T-helper 2 cell treated with Interferon-gamma antibody and Interleukin-4, amounts not matched to agents 100 ng/mL and 5 ng/mL, for 36 hours (primary cell): ENCODE measurements around the gene NAXD. TPM values are rescaled to one million over a fixed set of nuclear protein-coding genes. Genes with fewer than 3 reads are reported as not detected.
"Not testable (repeated sequence)": the region's sequence is repeated elsewhere in the genome, so short reads cannot be mapped to it uniquely, and the experiment has no call there.

Experiments used
- intact Hi-C: fragments of 100-400 bp; cut with micrococcal nuclease; formaldehyde crosslinking; loops from one replicate; pipeline ENCODE4 v1.15.1; 2023
- total RNA-seq: library from RNA; stranded (reverse); gene quantifications from 2 replicates; pipeline ENCODE4 v1.2.3, GENCODE V29; 2022

Gene NAXD
- total RNA-seq, 1 donor from 2014 or later, result 24.6 TPM

GRCh38 chr13:110662777-110663443, 47.6 kb downstream of the NAXD start:
- intact Hi-C loops, result no loop called here

DNA sequence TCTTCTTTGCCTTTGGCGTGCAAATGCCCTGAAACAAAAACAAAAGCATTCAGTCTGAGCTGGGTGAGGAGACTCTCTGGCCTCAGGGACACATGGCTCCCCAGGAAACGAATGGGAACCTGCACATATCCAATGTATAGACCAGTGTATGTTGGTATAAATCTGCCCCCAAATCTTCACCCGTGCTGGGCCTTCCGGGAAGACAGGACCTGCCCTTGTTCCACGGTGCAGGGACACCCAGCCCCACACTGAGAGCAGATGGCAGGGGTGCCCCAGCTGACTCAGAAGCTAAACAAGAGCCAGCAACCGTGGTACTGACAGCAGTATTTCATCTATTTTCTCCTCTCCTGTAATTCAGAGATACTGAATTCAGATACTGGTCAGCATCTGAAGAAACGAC, 48.1 kb downstream of the NAXD start:
- intact Hi-C loops, result no loop called here

DNA sequence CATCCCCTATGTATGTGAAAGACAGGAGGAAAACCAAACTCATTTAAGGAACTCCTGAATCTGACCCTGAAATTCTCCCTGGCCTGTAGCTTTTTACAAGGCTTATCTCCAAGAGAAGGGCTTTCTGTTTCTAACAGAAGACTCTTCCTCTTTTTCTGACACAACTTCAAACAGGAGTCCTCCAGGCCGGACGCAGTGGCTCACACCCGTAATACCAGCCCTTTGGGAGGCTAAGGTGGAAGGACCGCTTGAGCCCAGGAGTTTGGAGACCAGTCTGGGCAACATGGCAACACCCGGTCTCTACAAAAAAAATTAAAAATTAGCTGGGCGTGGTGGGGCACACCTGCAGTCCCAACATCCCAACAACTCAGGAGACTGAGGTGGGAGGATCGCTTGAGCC, 48.7 kb downstream of the NAXD start:
- intact Hi-C loops, result no loop called here

GRCh38 chr13:110664673-110665072, 49.3 kb downstream of the NAXD start:
- intact Hi-C loops, result no loop called here

GRCh38 chr13:110665491-110666254, 50.3 kb downstream of the NAXD start:
- intact Hi-C loops, result no loop called here

- intact Hi-C loops, result no loop called here
Measured at GRCh38 chr13:110666255-110666533, 50.8 kb downstream of the NAXD start.

DNA sequence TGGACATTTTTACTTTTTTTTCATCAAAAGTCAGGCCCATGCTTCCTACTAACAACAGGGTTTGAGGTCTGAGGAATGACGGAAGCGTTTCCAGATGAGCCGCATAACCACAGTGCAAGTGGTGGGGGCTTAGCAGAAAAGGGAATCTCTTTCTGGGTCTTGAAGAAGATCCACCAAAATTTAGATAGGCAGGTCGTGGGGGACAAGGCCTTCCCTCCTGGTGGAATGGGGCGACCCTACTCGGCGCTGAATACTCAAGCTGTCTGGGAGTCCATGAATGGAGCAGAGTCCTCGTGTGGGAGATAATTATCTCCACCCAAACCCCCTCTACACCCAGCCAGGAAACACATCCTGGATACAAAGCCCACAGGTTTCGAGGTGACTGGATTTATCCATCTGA, 53.7 kb downstream of the NAXD start:
- intact Hi-C loops, result no loop called here

DNA sequence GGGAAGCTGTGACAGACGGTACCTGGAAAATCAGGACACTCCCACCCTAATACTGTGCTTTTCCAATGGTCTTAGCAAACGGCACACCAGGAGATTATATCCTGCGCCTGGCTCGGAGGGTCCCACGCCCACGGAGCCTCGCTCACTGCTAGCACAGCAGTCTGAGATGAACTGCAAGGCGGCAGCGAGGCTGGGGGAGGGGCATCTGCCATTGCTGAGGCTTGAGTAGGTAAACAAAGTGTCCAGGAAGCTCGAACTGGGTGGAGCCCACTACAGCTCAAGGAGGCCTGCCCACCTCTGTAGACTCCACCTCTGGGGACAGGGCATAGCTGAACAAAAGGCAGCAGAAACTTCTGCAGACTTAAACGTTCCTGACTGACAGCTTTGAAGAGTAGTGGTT, 54.5 kb downstream of the NAXD start:
- intact Hi-C loops, result not testable (repeated sequence)

DNA sequence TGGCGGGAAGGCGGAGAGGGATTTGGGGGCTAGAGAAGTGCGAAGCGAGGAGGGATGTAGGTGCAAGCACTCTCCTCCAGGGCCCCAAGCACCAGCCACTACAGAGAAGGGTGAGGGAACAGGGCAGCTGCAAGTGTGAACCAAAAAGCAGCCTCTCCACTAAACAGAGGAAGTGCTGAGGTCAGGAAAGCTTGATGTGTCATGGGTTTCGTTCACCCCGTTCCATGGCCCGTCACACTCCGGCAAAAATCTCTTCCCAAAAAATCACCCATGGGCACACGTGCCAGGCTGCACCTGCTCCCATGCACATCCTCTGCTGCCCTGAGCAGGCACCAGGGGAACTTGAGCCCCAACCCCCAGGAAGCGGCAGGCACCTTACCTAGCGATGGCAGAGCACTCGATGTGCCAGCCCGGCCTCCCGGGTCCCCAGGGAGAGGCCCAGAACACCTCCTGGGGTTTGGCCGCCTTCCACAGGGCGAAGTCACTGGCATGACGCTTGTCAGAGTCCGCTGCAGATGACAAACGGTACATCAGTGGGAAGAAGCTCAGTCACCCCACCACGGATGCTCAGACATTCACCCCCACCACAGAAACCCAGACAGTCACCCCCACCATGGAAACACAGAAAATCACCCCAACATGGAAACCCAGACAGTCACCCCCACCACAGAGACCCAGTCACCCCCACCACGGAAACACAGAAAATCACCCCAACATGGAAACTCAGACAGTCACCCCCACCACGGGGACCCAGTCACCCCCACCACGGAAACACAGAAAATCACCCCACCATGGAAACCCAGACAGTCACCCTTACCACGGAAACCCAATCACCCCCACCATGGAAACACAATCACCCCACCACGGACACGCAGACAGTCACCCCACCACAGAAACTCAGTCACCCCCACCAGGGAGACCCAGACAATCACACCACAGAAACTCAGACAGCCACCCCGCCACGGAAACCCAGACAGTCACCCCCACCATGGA, 61.5 kb downstream of the NAXD start:
- intact Hi-C loops, result no loop called here

GRCh38 chr13:110677731-110678545, 62.6 kb downstream of the NAXD start:
- intact Hi-C loops, result no loop called here

DNA sequence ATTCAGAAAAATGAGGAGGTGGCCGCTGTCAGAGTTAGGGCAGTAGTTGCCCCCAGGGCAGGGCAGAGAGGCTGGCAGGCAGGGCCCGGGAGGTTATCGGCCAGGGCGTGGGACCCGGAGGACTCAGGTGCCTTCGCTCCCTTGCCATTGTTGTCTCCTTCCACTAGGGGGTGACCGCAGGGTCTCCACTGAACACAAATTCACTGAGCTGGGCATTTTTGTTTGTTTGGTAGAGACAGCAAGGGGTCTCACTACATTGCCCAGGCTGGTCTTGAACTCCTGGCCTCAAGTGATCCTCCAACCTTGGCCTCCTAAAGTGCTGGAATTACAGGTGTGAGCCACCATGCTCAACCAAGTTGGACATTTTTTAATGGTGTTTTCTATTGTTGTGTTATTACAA, 65.5 kb downstream of the NAXD start:
- intact Hi-C loops, result no loop called here

DNA sequence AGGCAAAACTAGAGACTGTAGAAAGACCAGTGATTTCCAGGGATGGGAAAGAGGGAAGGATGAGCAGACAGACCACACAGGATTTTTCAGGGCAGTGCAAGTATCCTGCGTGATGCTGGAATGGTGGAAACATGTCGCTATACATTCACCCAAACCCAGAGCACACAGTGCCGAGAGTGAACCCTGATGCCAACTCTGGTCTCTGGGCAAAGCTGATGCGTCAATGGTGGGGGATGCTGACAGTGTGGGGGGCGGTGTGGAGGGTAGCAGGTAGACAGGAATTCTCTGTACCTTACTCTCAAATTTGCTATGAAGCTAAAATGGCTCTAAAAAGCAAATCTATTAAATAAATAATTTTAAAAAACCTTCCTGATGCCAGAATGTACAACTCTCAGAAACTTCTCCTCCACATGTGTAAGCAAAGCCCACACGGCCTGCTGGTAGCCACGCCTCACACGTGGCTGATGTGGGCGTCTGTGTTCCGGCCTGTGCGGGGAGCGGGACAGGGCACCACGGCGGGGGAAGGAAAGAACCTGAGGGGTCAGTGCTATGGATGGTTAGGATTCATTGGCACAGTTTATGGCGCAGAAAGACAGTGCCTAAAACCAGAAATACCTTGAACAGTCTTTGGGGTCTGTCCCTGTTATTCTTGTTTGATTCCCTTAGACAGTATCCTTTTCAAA, 66.7 kb downstream of the NAXD start:
- intact Hi-C loops, result no loop called here

- intact Hi-C loops, result loop anchor here (1.0 kb wide), 1 partner anchor 137 kb away; no protein-coding TSS in a partner anchor
Measured at GRCh38 chr13:110682746-110683145, 67.4 kb downstream of the NAXD start.

DNA sequence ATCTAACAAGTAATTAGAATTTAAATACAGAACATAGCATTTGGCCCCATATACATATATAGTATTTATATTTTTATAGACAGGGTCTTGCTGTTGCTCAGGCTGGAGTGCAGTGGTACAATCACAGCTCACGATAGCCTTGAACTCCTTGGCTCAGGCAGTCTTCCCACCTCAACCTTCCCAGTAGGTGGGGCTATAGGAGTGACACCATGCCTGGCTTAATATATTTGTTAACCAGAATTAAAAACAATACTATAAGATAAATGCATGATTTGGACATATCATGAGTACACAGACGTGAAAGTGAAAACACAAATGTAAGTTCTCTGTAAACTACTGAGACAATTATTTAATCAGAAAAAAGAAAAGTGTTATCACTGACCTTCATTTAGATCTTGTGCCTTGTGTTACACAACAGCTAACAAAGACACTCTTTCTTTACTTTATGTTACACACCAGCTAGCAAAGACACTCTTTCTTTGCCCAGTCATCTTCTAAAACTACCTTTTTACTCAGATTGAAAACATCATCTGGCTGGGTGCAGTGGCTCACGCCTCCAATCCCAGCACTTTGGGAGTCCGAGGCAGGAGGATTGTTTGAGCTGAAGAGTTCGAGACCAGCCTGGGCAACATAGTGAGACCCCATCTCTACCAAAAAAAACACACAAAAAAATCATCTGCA, 68.0 kb downstream of the NAXD start:
- intact Hi-C loops, result loop anchor here (1.0 kb wide), 1 partner anchor 136 kb away; no protein-coding TSS in a partner anchor

DNA sequence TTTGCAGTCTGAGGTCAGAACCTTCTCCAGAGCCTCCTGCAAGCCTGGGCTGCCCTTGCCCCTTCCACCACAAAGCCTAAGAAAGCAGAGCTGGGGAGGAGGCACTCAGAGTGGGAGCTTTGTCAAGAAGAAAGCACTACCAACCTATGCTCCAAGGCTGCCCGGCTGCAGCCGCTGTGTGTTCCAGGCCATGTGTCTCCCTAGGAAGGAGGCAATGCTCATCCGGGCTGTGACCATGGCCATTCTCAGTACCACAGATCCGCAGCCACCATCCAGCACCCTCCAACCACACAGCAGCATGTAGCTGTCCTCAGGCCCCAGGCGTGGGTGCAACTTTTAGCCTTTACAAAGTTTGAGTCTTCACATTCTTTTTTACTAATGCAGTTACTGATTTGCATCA, 68.6 kb downstream of the NAXD start:
- intact Hi-C loops, result loop anchor here (1.0 kb wide), 1 partner anchor 135 kb away; no protein-coding TSS in a partner anchor

GRCh38 chr13:110684388-110685056, 69.2 kb downstream of the NAXD start:
- intact Hi-C loops, result no loop called here

GRCh38 chr13:110685305-110686020, 70.1 kb downstream of the NAXD start:
- intact Hi-C loops, result no loop called here

DNA sequence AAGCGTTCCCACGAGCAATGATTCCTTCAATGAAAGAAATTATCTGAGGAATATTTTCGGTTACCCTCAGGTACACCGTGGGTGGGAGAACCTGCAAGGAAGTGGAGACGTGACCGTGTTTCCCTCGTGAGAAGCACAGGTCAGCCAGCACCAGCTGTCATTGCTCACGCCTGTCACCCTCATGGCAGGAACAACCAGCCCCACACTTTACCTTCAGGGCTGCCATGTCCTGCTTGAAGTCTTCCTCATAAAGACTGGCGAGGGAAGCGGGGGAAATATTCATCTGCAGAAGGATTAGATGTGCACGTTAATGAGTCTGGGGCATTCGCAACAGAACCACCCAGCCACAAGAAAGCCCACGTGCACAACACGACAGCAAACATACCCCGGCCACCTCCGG, 72.4 kb downstream of the NAXD start:
- intact Hi-C loops, result no loop called here

DNA sequence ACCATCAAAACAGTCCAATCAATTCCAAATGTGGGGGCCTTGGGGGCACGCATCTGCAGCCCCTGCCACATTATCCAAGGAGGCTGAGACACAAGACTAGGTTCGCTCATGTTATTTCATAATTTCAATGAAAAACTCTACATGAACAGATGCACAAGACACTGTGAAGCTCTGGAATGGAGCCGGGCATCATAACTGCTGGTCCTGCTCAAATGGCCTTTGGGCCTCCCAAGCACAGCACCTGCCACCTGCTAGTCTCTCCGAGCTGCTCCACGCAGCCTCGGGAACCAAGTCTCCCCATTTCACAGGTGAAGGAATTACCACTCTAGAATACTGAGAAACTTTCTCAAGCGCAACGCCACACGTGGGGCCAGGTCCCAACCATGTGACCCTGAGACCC, 73.7 kb downstream of the NAXD start:
- intact Hi-C loops, result no loop called here
